IPS-18a (cell line): ENCODE results near the gene CDX2.

Source experiments
- H3K27ac ChIP-seq: one replicate; pipeline ENCODE4 v1.5.1; 2013; ENCODE audit warnings: low read length
- H3K27me3 ChIP-seq: one replicate; pipeline ENCODE4 v1.6.1; 2013; ENCODE audit warnings: mild to moderate bottlenecking, low read length; ENCODE audit not compliant: control insufficient read depth, insufficient read depth
- H3K36me3 ChIP-seq: one replicate; pipeline ENCODE4 v1.6.1; 2013; ENCODE audit warnings: low read depth, low read length; ENCODE audit not compliant: control insufficient read depth
- H3K4me1 ChIP-seq: one replicate; pipeline ENCODE4 v1.6.1; 2013; ENCODE audit warnings: low read depth, low read length; ENCODE audit not compliant: control insufficient read depth
- H3K4me3 ChIP-seq: one replicate; pipeline ENCODE4 v1.5.1; 2013; ENCODE audit warnings: low read length
- H3K9ac ChIP-seq: one replicate; pipeline ENCODE4 v1.6.1; 2013; ENCODE audit warnings: mild to moderate bottlenecking, low read length, moderate library complexity
- H3K9me3 ChIP-seq: one replicate; pipeline ENCODE4 v1.6.1; 2013; ENCODE audit warnings: low read depth, low read length; ENCODE audit not compliant: control insufficient read depth

The CDX2 gene

DNA sequence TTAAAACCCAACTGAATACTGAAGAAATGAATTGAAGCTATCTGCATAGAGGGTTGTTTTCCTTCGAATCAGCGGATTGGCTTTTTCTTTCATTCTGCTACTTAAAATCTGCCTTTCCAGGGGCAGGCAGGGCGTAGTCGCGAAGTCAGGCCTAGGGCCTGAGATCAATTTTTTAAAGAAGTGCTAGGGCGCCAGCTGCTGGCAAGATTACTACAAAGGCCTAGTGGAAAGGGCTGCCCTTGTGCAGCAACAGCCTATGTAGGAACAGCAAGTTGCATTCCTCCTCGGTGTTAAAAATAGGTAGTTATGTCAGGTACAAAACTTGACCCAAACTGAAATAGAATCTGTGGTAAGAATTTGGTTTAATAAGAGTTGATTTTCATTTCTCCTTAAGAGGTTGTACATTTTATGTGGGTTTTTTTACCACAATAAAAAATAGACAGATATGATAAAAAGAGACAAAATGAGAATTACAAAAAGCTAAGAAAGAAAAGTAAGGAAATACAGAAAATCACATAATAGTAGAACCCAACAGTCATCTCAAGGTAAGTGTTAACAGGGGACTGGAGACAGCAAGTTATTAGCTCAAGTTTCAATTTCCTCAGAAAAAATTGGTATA lies 28.9 kb upstream of the CDX2 start:
- no peaks in the 10 kb centered on the region for H3K36me3 ChIP-seq
- no peaks in the 10 kb centered on the region for H3K9me3 ChIP-seq
- H3K27me3 ChIP-seq = no peaks in the 10 kb centered on the region
- no peak overlapping the region for H3K9ac ChIP-seq
- H3K27ac ChIP-seq = no peak overlapping the region
- H3K4me3 ChIP-seq = no peak overlapping the region
- no peaks in the 10 kb centered on the region for H3K4me1 ChIP-seq

DNA sequence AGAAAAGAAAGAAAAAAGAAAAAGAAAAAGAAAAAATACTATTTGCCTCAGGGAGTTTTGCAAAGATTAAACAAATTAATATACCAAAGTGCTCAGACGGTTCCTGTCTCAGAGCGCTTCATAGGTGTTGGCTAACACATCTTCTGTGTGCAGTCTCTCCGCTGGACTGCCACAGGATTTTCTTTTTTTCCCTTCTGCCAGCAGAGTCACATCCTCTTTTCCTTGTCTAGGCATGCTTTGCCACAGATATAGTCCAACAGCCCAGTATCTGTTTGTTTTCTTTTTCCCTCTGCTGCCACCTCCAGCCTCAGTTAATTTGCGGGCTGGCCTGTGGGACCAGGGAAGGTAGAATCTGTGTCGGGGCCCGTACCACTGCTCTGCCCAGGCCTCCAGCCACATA lies 22.8 kb upstream of the CDX2 start:
- Histone ChIP-seq H3K4me3 (no peak overlapping the region), H3K27me3 (peaks cover 18% of the 10 kb centered on the region), H3K9ac (no peak overlapping the region)

DNA sequence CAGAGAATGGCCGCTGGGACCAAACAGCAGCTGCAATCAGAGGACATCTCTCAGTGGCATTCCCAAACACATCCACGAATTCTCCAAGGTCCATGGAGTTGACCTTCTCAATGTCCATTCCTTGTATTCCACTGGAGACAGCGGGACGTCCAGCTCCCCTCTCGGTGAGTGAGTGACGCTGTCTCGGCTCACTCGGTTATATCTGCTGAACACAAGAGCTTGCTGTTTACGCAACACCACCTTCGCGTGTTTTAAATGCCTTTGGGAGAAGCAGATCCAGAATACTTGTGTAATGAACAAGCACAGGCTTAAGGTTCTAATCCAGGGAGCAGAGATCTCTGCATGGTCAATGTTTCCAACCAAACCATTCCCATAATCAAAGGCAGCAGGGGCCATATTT lies 19.4 kb upstream of the CDX2 start, which contains the start of gene URAD:
Gene URAD (minus strand): TSS at position 174 of the 400 bp plus-strand sequence. CDS start 56 bp downstream, at position 118.
- no peaks in the 10 kb centered on the region for H3K36me3 ChIP-seq
- H3K27me3 ChIP-seq = peaks cover 50% of the 10 kb centered on the region
- no peak within 1 kb of the TSS for H3K9ac ChIP-seq
- no peaks in the 10 kb centered on the region for H3K4me1 ChIP-seq
- H3K4me3 ChIP-seq = no peak within 1 kb of the TSS
- no peak within 1 kb of the TSS for H3K27ac ChIP-seq
- H3K9me3 ChIP-seq = no peaks in the 10 kb centered on the region

More for the DNA sequence above, 22.8 kb upstream of the CDX2 start:
- Histone ChIP-seq H3K36me3 (no peaks in the 10 kb centered on the region), H3K27ac (no peak overlapping the region), H3K9me3 (no peaks in the 10 kb centered on the region), H3K4me1 (no peaks in the 10 kb centered on the region)

DNA sequence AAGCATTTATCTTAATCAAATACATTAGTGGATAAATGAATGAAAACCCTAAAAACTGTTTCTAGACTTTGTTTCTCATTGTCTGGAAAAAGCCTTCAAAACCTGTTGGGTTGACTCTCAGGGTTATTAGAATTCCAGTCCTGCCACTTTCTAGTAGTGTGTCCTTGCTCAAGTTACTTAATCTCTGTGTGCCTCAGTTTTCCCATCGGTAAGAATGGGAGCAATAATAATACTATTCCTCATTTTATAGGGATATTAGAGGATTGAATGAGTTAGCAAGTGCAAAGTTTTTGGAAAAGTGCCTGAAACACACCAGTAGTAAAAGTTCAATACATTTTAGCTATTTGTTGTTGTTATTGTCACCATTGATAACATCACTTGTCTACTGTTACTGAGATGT lies 16.5 kb upstream of the CDX2 start:
- Histone ChIP-seq H3K27ac (no peak overlapping the region), H3K27me3 (peaks cover 79% of the 10 kb centered on the region), H3K4me3 (no peak overlapping the region), H3K4me1 (no peaks in the 10 kb centered on the region), H3K9ac (no peak overlapping the region), H3K36me3 (no peaks in the 10 kb centered on the region), H3K9me3 (no peaks in the 10 kb centered on the region)

DNA sequence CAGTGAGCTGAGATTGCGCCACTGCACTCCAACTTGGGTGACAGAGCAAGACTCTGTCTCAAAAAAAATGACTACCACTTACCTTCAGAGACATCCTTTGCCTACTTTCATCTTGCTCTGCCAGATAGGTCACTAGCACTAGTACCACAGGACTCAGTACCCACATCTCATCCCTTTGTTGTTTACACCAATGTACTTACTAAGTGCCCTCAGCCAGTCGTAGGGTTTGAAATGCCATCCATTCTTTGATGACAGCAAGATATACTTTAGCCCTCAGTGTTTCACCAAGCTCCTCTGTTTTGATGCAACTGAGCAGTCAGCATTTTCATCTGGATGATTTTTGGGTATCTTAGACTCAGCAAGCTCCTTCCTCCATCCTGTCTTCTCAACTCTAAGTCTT lies 13.2 kb upstream of the CDX2 start:
- Histone ChIP-seq H3K4me3 (no peak overlapping the region), H3K36me3 (no peaks in the 10 kb centered on the region), H3K27ac (no peak overlapping the region), H3K27me3 (peaks cover 98% of the 10 kb centered on the region), H3K9me3 (no peaks in the 10 kb centered on the region), H3K4me1 (no peaks in the 10 kb centered on the region), H3K9ac (no peak overlapping the region)

DNA sequence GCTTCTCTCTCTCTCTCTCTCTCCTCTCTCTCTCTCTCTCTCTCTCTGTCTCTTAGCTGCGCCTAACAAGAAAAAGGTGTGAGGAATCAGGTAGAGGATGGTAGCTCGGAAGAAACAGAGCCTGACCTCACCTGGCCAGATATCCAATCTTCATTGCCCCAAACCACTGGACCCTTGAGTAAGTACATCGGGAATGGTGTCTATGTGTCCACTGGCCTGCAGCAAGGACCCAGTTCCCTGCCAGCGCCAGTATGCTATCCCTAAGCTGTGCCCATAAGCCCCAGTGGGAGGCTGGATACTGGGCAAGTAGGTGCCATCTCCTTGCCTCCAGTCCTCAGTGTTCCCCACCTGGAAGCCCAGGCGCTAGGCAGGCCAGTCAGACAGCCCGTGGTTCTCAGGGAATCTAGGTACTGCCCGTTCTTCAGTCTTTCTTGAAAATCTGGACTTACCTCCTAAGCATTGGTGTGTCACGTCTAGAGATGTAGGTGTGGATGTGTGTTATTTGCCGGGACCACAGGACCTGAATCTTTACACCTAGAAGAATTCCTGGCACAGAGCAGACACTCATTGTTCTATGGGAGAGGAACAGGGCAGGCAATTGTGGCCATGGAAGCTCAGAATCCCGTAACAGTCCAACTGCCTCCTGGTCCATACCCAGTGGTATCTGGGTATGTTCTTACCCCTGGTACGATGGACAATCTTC lies 12.0 kb upstream of the CDX2 start:
- Histone ChIP-seq H3K27me3 (peaks cover 98% of the 10 kb centered on the region), H3K4me3 (no peak overlapping the region), H3K9ac (no peak overlapping the region), H3K9me3 (peaks cover 3% of the 10 kb centered on the region), H3K27ac (no peak overlapping the region), H3K36me3 (no peaks in the 10 kb centered on the region), H3K4me1 (no peaks in the 10 kb centered on the region)

DNA sequence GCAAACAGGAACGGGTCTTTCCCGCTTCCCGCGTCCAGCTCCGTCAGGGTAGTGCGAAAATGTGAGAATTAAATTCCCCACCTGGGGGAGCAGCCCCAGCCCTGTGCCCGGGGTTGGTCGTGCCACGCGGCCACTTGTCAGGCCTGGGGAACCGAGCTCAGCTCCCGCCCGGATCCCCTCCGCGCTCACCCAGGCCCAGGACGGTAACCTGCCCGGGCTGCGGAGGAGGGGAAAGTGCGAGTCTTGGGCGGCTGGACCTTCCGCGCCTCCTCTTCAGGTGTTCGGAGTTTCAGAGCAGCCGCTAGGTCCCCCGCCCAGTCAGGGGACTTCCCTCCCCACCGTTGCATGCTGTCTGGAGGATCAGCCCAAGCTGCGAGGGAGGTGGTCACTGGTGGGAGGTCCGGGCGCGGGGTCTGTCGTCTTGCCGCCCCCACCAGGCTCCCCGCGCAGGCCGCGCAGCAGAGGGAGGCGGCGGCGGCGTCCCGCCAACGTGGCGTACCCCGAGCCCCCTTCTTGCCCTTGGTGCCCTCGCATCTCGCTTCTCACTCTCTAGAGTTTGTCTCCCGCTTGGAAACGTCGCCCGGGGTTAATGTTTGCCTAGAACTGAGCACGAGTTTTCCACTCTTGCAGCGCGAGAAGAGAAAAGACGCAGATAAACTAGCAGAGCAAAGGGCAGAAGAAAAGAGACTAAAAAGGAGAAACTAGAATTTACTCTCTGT lies 11.3 kb upstream of the CDX2 start:
- Histone ChIP-seq H3K4me1 (no peaks in the 10 kb centered on the region), H3K27me3 (peaks cover 98% of the 10 kb centered on the region), H3K4me3 (no peak overlapping the region), H3K27ac (no peak overlapping the region), H3K36me3 (no peaks in the 10 kb centered on the region), H3K9me3 (peaks cover 3% of the 10 kb centered on the region), H3K9ac (no peak overlapping the region)

DNA sequence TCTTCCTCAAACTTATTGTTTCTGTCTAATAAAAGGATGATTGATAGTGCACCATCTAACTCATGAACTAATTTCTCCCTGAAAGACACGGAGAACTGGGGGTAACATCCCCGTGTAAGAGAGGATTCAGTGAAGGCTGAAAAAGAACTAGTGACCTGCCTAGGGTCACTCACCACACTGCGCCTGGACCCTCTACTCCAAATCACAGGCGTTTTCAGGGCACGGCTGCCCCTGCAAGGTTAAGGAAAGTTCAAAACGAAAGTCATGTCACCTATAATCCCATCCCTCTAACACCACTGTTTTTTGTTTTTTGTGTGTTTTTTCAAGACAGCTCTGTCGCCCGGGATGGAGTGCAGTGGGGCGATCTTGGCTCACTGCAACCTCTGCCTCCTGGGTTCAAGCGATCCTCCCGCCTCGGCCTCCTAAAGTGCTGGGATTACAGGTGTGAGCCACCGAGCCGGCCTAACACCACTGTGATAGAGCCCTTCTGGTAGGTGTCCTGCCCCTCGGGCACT lies 10.7 kb upstream of the CDX2 start:
- H3K4me3 ChIP-seq = no peak overlapping the region
- no peak overlapping the region for H3K9ac ChIP-seq
- H3K36me3 ChIP-seq = no peaks in the 10 kb centered on the region
- H3K4me1 ChIP-seq = no peaks in the 10 kb centered on the region
- H3K9me3 ChIP-seq = peaks cover 3% of the 10 kb centered on the region
- H3K27ac ChIP-seq = no peak overlapping the region
- peaks cover 100% of the 10 kb centered on the region for H3K27me3 ChIP-seq

DNA sequence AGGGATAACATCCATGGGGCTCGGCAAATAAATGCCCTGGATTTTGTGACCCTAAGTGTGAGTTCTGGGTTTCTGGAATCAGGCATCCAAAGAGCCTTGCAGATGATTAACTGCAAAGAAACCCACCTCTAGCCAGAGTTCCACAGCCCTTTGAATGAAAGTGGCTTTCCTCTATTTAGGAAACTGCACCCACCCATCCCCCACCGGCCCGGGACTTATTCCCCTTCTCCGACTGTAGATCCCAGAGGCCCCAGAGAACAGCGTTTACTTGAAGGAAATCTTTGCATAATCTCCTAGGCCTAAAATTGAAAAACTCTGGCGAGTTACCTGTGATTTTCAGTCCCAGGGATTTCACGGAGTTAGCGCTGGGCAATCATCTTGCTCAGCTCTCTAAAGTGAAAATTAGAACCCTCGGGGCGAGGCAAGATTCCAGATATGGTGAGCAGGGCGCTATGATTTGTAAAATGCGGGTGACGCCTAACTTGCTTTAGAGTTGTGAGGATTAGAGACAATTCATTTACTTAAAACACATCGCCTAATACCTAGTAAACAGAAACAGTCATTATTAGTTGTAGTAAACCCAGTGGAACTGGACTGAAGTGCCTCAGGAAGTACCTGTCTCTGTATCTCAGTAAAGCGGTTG lies 10.0 kb upstream of the CDX2 start:
- Histone ChIP-seq H3K36me3 (no peaks in the 10 kb centered on the region), H3K4me1 (no peaks in the 10 kb centered on the region), H3K27me3 (peaks cover 100% of the 10 kb centered on the region), H3K9me3 (peaks cover 3% of the 10 kb centered on the region), H3K4me3 (no peak overlapping the region), H3K9ac (no peak overlapping the region), H3K27ac (no peak overlapping the region)

DNA sequence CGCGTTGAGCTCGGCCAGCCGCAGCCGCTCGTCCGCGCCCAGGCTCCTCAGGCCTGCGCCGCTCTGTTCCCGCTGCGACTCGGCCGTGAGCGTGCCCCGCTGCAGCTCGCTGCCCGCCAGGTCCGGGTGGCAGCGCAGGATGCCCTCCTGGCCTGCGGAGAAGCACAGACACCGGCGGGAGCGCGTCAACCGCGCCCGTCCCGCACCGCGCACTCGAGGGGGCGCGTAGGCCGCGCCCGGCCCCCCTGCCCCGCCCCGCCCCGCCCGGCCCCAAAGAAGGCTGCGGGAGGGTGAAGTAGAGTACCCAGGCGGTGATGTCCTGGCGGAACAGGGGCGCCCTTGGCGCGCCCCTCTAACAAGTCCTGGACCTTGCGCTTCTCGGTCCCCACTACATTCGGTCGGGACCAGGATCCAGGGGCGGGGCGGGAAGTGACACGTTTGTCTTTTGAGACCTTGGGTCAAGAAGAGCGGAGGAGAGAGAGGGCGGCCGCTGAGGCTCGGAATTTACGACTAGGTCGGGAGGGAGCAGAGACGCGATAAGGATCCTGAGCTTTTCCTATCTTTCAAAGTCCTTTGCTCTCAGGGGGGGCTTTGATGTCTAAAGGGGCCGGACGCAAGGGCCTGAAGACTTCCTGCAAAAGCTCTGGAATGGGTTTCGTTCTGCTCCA lies 9.3 kb upstream of the CDX2 start:
- Histone ChIP-seq H3K36me3 (no peaks in the 10 kb centered on the region), H3K27me3 (peaks cover 100% of the 10 kb centered on the region), H3K9ac (no peak overlapping the region), H3K27ac (no peak overlapping the region), H3K4me1 (no peaks in the 10 kb centered on the region), H3K9me3 (peaks cover 3% of the 10 kb centered on the region), H3K4me3 (no peak overlapping the region)
